ENCODE measurements around the gene GTF3C2. TPM values are rescaled to one million over a fixed set of nuclear protein-coding genes. Genes with fewer than 3 reads are reported as not detected.
A peak's percentile ranks its signal among the peaks of the same experiment; 100 is the strongest.

GTF3C2 gene
- total and polyA plus RNA-seq, 2 of the 13 experiments (the other 11 are each of a cell fraction or from before 2014, with no cell fraction given) = 77.5 to 130 TPM

GRCh38 chr2:27379836-27380625 is 23.5 kb upstream of the GTF3C2 start (continued):
- no peak for TF ChIP-seq HOXD1 (CRISPR knock-in tag; IDR thresholded peaks at IDR 0.05)
- TF ChIP-seq ZBTB21 (CRISPR knock-in tag; IDR thresholded peaks at IDR 0.05) = no peak
- TF ChIP-seq DRAP1 (CRISPR knock-in tag; IDR thresholded peaks at IDR 0.05) = no peak
- TF ChIP-seq GTF2F1 (IDR thresholded peaks at IDR 0.05; ENCODE audit: low read length) = no peak
- TF ChIP-seq ZBED4 (CRISPR knock-in tag; IDR thresholded peaks at IDR 0.05; ENCODE audit: borderline replicate concordance) = 0 out of 2 replicates have a peak, but pooled peaks have one; percentile 28
- no peak for TF ChIP-seq ZSCAN5A (CRISPR knock-in tag; IDR thresholded peaks at IDR 0.05; ENCODE audit: borderline replicate concordance)
- TF ChIP-seq ARNT2 (CRISPR knock-in tag; IDR thresholded peaks at IDR 0.05; ENCODE audit: low read depth) = no peak
- peak; percentile 9; the same call in 1 of the 2 replicates for TF ChIP-seq CREM (IDR thresholded peaks at IDR 0.05)
- TF ChIP-seq CREM (CRISPR knock-in tag; IDR thresholded peaks at IDR 0.05) = no peak
- no peak for TF ChIP-seq SIX1 (CRISPR knock-in tag; IDR thresholded peaks at IDR 0.05; ENCODE audit: borderline replicate concordance)
- TF ChIP-seq MIXL1 (CRISPR knock-in tag; IDR thresholded peaks at IDR 0.05) = 0 out of 2 replicates have a peak, but pooled peaks have one; percentile 33
- no peak for TF ChIP-seq PRMT3 (CRISPR knock-in tag; IDR thresholded peaks at IDR 0.05; ENCODE audit: borderline replicate concordance, low read depth)
- TF ChIP-seq ZNF740 (CRISPR knock-in tag; IDR thresholded peaks at IDR 0.05) = no peak; the same call in 1 of the 2 replicates
- TF ChIP-seq KMT2A (CRISPR knock-in tag; IDR thresholded peaks at IDR 0.05) = no peak
- TF ChIP-seq ZNF280D (CRISPR knock-in tag; IDR thresholded peaks at IDR 0.05) = no peak
- TF ChIP-seq PRDM10 (CRISPR knock-in tag; IDR thresholded peaks at IDR 0.05; ENCODE audit: low read depth) = peak; percentile 27; the same call in 1 of the 2 replicates
